ENCODE measurements around the gene ST3GAL2.
"Not testable (repeated sequence)": the region's sequence is repeated elsewhere in the genome, so short reads cannot be mapped to it uniquely, and the experiment has no call there.

Gene ST3GAL2

GRCh38 chr16:70380919-70381603 lies 57.8 kb downstream of the ST3GAL2 start:
- peak; percentile 98 for DNase-seq

GRCh38 chr16:70380248-70380918 lies 58.5 kb downstream of the ST3GAL2 start:
- no peak for DNase-seq

- no peak for DNase-seq
Measured at GRCh38 chr16:70378869-70379493, 59.9 kb downstream of the ST3GAL2 start.

- DNase-seq, result no peak
Measured at GRCh38 chr16:70377782-70378181, 61.1 kb downstream of the ST3GAL2 start.

- DNase-seq, result no peak
Measured at GRCh38 chr16:70375636-70376611, 63.0 kb downstream of the ST3GAL2 start.

GRCh38 chr16:70374213-70374612 lies 64.7 kb downstream of the ST3GAL2 start:
- no peak for DNase-seq

- DNase-seq, result no peak
Measured at GRCh38 chr16:70372921-70373728, 65.8 kb downstream of the ST3GAL2 start.

- no peak for DNase-seq
Measured at GRCh38 chr16:70370924-70371323, 68.0 kb downstream of the ST3GAL2 start.

- DNase-seq, result not testable (repeated sequence)
Measured at GRCh38 chr16:70370145-70370544, 68.8 kb downstream of the ST3GAL2 start.

GRCh38 chr16:70364399-70364798 lies 74.5 kb downstream of the ST3GAL2 start:
- no peak for DNase-seq

GRCh38 chr16:70359552-70359951 lies 79.3 kb downstream of the ST3GAL2 start:
- no peak for DNase-seq

- no peak for DNase-seq
Measured at GRCh38 chr16:70349783-70350182, 89.1 kb downstream of the ST3GAL2 start.

- no peak for DNase-seq
Measured at GRCh38 chr16:70348991-70349390, 89.9 kb downstream of the ST3GAL2 start.

GRCh38 chr16:70345840-70346239 lies 93.1 kb downstream of the ST3GAL2 start:
- no peak for DNase-seq

GRCh38 chr16:70342016-70342415 lies 96.9 kb downstream of the ST3GAL2 start:
- no peak for DNase-seq

GRCh38 chr16:70341600-70341999 lies 97.3 kb downstream of the ST3GAL2 start:
- no peak for DNase-seq

- no peak for DNase-seq
Measured at GRCh38 chr16:70337814-70338213, 101.1 kb downstream of the ST3GAL2 start.

- DNase-seq, result not testable (repeated sequence)
Measured at GRCh38 chr16:70332728-70333127, 106.2 kb downstream of the ST3GAL2 start.

- no peak for DNase-seq
Measured at GRCh38 chr16:70331588-70332358, 107.1 kb downstream of the ST3GAL2 start.

- DNase-seq, result no peak
Measured at GRCh38 chr16:70331091-70331490, 107.8 kb downstream of the ST3GAL2 start.

Measured in NCI-H1092 (cell line).